Stomach smooth muscle (tissue), 2 donors: ENCODE measurements around the gene F11R.
"Not testable (repeated sequence)": the region's sequence is repeated elsewhere in the genome, so short reads cannot be mapped to it uniquely, and the experiment has no call there.

ENCODE experiments used
- H3K27ac ChIP-seq: one replicate; pipeline ENCODE4 v1.7.0; 2013; ENCODE audit warnings: mild to moderate bottlenecking, low read length, inconsistent platforms
- H3K27me3 ChIP-seq, 2 donors: one replicate each; pipeline ENCODE4 v1.7.0; 2013; ENCODE audit warnings: low read length in 2 of 2; ENCODE audit not compliant: insufficient read depth in 2 of 2, control insufficient read depth in 1 of 2
- H3K36me3 ChIP-seq, 2 donors: one replicate each; pipeline ENCODE4 v1.7.0; 2013; ENCODE audit warnings: low read length in 2 of 2; ENCODE audit not compliant: control insufficient read depth in 2 of 2, insufficient read depth in 2 of 2
- H3K4me1 ChIP-seq: one replicate; pipeline ENCODE4 v1.7.0; 2013; ENCODE audit warnings: low read length; ENCODE audit not compliant: control insufficient read depth, insufficient read depth
- H3K4me3 ChIP-seq, 2 donors: one replicate each; pipeline ENCODE4 v1.7.0; 2013; ENCODE audit warnings: low read length in 2 of 2
- H3K9ac ChIP-seq, 2 donors: one replicate each; pipeline ENCODE4 v1.7.0; 2013; ENCODE audit warnings: low read length in 2 of 2, mild to moderate bottlenecking in 1 of 2
- H3K9me3 ChIP-seq, 2 donors: one replicate each; pipeline ENCODE4 v1.7.0; 2013; ENCODE audit warnings: low read length in 2 of 2; ENCODE audit not compliant: control insufficient read depth in 2 of 2
- donor health status: healthy.
- donor health status: Pancreatic carcinoma.

The F11R gene

GRCh38 chr1:160961419-160961818 is 59.5 kb downstream of the F11R start:
- Histone ChIP-seq H3K27me3 (no peaks in the 10 kb centered on the region), H3K4me1 (no peaks in the 10 kb centered on the region), H3K4me3 (no peak overlapping the region), H3K27ac (no peak overlapping the region), H3K36me3 (no peaks in the 10 kb centered on the region), H3K9ac (no peak overlapping the region), H3K9me3 (peaks cover 0 to 2% of the 10 kb centered on the region in 2 donors)

- Histone ChIP-seq H3K9ac (no peak overlapping the region), H3K36me3 (no peaks in the 10 kb centered on the region), H3K4me3 (no peak overlapping the region), H3K4me1 (no peaks in the 10 kb centered on the region), H3K27me3 (peaks cover 0 to 2% of the 10 kb centered on the region in 2 donors), H3K27ac (no peak overlapping the region), H3K9me3 (no peaks in the 10 kb centered on the region)
Measured at GRCh38 chr1:160956966-160957365, 64.0 kb downstream of the F11R start.

- H3K4me1 ChIP-seq, result no peaks in the 10 kb centered on the region
- H3K27me3 ChIP-seq, result peaks cover 0 to 2% of the 10 kb centered on the region in 2 donors
- no peak within 1 kb of the TSS for H3K4me3 ChIP-seq
- no peaks in the 10 kb centered on the region for H3K36me3 ChIP-seq
- H3K9ac ChIP-seq, result no peak within 1 kb of the TSS
- H3K27ac ChIP-seq, result no peak within 1 kb of the TSS
- no peaks in the 10 kb centered on the region for H3K9me3 ChIP-seq
Measured at GRCh38 chr1:160954158-160955104, 66.5 kb downstream of the F11R start, which contains the start of gene ITLN2. Gene ITLN2, minus strand, starts transcription at chr1:160954809. Its CDS starts 68 bp downstream, at chr1:160954741.

GRCh38 chr1:160953030-160953429 is 67.9 kb downstream of the F11R start:
- Histone ChIP-seq H3K27ac (no peak overlapping the region), H3K9me3 (no peaks in the 10 kb centered on the region), H3K4me3 (no peak overlapping the region), H3K9ac (no peak overlapping the region), H3K36me3 (no peaks in the 10 kb centered on the region), H3K4me1 (no peaks in the 10 kb centered on the region), H3K27me3 (peaks cover 0 to 2% of the 10 kb centered on the region in 2 donors)

- H3K9me3 ChIP-seq, result no peaks in the 10 kb centered on the region
- H3K36me3 ChIP-seq, result no peaks in the 10 kb centered on the region
- peaks cover 0 to 2% of the 10 kb centered on the region in 2 donors for H3K27me3 ChIP-seq
- no peak overlapping the region for H3K9ac ChIP-seq
- no peak overlapping the region for H3K4me3 ChIP-seq
- no peak overlapping the region for H3K27ac ChIP-seq
- no peaks in the 10 kb centered on the region for H3K4me1 ChIP-seq
Measured at GRCh38 chr1:160952129-160952510, 68.8 kb downstream of the F11R start.

- no peak overlapping the region for H3K27ac ChIP-seq
- no peaks in the 10 kb centered on the region for H3K36me3 ChIP-seq
- no peaks in the 10 kb centered on the region for H3K4me1 ChIP-seq
- peaks cover 0 to 2% of the 10 kb centered on the region in 2 donors for H3K27me3 ChIP-seq
- H3K9me3 ChIP-seq, result no peaks in the 10 kb centered on the region
- H3K4me3 ChIP-seq, result no peak overlapping the region
- H3K9ac ChIP-seq, result no peak overlapping the region
Measured at GRCh38 chr1:160951443-160952128, 69.4 kb downstream of the F11R start.

- Histone ChIP-seq H3K9ac (no peak overlapping the region), H3K4me1 (no peaks in the 10 kb centered on the region), H3K27ac (no peak overlapping the region)
Measured at GRCh38 chr1:160950657-160951056, 70.3 kb downstream of the F11R start.

GRCh38 chr1:160949881-160950280 is 71.1 kb downstream of the F11R start:
- Histone ChIP-seq H3K27me3 (peaks cover 3 to 4% of the 10 kb centered on the region in 2 donors), H3K9ac (no peak overlapping the region), H3K4me1 (no peaks in the 10 kb centered on the region), H3K9me3 (no peaks in the 10 kb centered on the region), H3K27ac (no peak overlapping the region), H3K4me3 (no peak overlapping the region), H3K36me3 (no peaks in the 10 kb centered on the region)

More at GRCh38 chr1:160950657-160951056, 70.3 kb downstream of the F11R start:
- Histone ChIP-seq H3K4me3 (no peak overlapping the region), H3K27me3 (peaks cover 0 to 2% of the 10 kb centered on the region in 2 donors), H3K36me3 (no peaks in the 10 kb centered on the region), H3K9me3 (no peaks in the 10 kb centered on the region)

- not testable (repeated sequence) for H3K4me3 ChIP-seq, H3K36me3 ChIP-seq, H3K4me1 ChIP-seq, H3K27ac ChIP-seq, H3K9ac ChIP-seq, H3K9me3 ChIP-seq, H3K27me3 ChIP-seq
Measured at GRCh38 chr1:160949216-160949880, 71.6 kb downstream of the F11R start.

GRCh38 chr1:160947174-160947759 is 73.7 kb downstream of the F11R start:
- H3K27me3 ChIP-seq, H3K4me1 ChIP-seq, H3K9ac ChIP-seq, H3K36me3 ChIP-seq, H3K4me3 ChIP-seq, H3K27ac ChIP-seq, H3K9me3 ChIP-seq: not testable (repeated sequence)
